DMS114 treated with DMSO at 0.1 percent for 48 hours (cell line): ENCODE data around the gene SRSF3.

Experiments used
- DNase-seq: peaks from one replicate; lab custom pipeline; 2025; ENCODE audit not compliant: unreplicated experiment; lab: John Stamatoyannopoulos, UW

SRSF3 gene

GRCh38 chr6:36622901-36623546 is 28.9 kb downstream of the SRSF3 start:
- DNase-seq: no peak

GRCh38 chr6:36623547-36624459 is 29.6 kb downstream of the SRSF3 start:
- DNase-seq: peak; percentile 52

DNA sequence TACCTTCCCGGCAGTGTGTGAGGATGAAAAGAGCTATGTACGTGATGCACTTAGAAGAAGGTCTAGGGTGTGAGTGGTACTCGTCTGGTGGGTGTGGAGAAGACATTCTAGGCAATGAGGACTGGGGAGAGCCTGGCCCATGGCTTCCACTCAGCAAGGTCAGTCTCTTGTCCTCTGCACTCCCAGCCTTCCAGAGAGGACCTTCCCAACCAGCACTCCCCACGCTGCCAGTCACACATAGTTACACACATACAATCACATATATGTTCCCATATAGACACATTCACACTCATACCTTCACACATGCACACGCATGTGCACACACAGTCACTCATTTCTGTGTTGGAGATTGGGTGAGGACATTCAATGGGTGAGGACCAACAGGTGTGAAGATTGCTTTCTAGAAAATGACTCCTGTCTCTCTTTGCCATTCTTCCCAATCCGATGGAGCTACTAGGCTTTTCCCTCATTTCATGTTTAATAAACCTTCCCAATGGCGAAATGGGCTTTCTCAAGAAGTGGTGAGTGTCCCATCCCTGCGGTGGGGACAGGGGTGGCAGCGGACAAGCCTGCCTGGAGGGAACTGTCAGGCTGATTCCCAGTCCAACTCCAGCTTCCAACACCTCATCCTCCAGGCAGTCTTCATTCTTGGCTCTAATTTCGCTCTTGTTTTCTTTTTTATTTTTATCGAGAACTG is 30.4 kb downstream of the SRSF3 start:
- DNase-seq: no peak

- no peak for DNase-seq
Observed at GRCh38 chr6:36625158-36625919, 31.2 kb downstream of the SRSF3 start.

DNA sequence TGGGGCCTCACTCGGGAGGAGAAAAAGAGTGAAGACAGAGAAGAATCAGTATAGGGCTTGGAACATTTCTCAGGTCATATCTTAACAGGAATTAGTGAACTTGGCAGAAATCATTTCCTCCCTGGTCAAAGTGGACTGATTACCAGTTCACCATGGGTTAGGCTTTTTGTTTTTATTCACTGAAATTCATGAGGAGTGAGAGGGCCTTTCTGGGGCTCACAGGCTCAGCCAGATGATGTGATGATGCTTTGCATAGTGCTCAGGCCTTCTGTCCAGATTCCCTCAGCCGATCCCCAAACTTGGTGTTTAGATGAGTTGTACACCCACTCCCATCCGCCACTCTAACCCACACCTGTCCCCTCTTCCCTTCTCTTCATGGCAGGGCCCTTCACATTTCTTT is 32.5 kb downstream of the SRSF3 start:
- DNase-seq: no peak

- DNase-seq: no peak
Observed at GRCh38 chr6:36627141-36627540, 33.0 kb downstream of the SRSF3 start.

GRCh38 chr6:36627801-36628246 is 33.7 kb downstream of the SRSF3 start:
- DNase-seq: no peak

GRCh38 chr6:36629784-36630183 is 35.6 kb downstream of the SRSF3 start:
- DNase-seq: no peak

- no peak for DNase-seq
Observed at GRCh38 chr6:36631326-36632011, 37.3 kb downstream of the SRSF3 start.

DNA sequence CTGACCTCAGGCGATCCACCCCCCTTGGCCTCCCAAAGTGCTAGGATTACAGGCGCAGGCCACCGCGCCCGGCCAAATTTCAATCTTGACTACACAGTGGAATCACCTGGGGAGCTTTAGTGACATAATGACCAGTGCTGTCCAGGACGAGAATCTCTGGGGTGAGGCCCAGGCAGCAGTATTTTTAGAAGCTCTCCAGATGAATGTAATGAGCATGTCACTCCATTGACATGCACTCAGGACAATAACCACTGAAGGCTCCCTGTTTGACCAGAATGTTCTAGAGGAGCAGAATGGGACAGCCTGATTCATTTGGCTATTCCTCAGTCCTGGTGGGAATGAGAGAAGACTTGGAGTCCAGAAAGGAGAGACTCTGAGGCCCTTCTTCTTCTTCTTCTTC is 39.2 kb downstream of the SRSF3 start:
- DNase-seq: no peak

DNA sequence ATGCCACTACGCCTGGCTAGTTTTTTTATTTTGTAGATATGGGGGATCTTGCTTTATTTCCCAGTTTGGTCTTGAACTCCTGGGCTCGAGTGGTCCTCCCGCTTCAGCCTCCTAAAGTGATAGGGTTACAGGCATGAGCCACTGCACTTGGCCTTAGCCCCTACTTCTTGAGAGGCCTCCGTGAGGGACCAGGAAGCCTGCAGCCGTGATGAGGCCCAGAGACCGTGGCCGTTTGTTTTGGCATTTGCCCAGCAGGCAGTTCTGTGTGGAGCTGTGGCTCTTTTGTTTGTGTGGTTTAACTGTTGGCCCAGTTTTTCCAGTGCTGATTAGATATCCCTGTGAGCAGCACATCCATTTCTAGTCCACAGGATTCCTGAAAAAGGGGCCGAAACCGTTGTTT is 39.8 kb downstream of the SRSF3 start:
- no peak for DNase-seq

DNA sequence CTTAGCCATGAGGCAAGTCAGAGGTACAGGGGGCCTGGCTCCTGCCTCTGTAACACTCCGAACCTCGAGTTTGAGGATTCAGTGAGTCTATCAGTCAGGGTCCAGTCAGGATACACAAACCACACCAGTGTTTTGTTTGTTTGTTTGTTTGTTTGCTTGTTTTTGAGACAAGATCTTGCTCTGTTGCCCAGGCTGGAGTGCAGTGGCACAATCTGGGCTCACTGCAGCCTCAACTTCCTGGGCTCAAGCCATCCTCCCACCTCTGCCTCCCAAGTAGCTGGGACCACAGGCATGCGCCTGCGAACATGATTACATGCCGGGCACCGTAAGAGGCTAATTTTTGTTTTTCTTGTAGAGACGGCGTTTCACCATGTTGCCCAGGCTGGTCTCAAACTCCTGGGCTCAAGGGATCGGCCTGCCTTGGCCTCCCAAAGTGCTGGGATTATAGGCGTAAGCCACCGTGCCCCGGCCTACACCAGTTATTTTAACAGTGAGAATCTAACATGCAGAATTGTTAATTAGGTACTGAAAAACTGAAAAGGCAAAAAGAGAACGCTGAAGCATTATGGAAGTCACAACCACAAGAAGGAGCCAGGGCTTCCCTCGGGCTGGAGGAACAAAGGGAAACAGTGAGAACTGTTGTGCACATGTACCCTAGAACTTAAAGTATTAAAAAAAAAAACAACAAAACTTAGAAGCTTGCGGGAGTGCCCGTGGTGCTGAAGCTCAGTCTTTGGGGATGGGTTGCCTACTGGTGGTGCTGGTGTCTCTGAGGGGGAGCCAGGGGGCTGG is 40.4 kb downstream of the SRSF3 start:
- DNase-seq: no peak

- DNase-seq: no peak
Observed at GRCh38 chr6:36636283-36636682, 42.1 kb downstream of the SRSF3 start.

- DNase-seq: no peak
Observed at GRCh38 chr6:36636687-36637418, 42.7 kb downstream of the SRSF3 start.

- DNase-seq: no peak
Observed at GRCh38 chr6:36638579-36638978, 44.4 kb downstream of the SRSF3 start.

DNA sequence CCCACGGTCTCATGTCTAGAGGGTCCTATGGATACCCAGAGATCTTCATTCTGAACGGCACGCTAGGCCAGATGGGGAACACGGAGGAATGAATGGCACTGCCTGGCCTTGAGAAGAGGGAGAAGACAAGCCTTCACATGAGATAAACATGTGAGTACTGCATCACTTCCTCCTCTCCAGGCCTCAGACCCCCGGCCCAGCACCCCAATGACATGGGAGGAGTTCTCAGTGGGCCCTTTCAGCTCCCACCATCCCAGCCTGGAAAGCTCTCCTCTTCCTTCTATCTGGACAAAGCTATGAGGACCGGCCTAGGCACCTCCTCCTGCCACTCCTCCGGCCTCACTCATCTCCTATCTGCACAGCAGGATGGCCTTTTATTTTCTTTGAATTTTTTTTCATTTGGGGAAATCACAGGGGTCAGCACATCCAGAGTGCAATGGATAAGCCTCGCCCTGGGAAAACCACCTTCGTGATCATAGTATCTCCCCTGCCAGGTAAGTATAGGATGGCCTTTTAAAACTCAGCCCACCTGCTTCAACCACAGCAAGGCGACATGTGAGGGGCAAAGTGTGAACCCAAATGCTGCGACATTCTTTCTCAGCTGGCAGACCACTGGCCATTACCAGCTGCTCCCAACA is 45.1 kb downstream of the SRSF3 start:
- DNase-seq: no peak

- no peak for DNase-seq
Observed at GRCh38 chr6:36641543-36641942, 47.4 kb downstream of the SRSF3 start.
